Measurements from ENCODE around the gene TEX2. TPM values are rescaled to one million over a fixed set of nuclear protein-coding genes. Genes with fewer than 3 reads are reported as not detected.

Gene TEX2
- total and polyA plus RNA-seq, 2 of the 13 experiments (the other 11 are each of a cell fraction or from before 2014, with no cell fraction given) = 21.4 to 37.7 TPM

- TF ChIP-seq TBX2 (CRISPR knock-in tag; IDR thresholded peaks at IDR 0.05; ENCODE audit: borderline replicate concordance) = no peak
- TF ChIP-seq ISX (CRISPR knock-in tag; conservative IDR thresholded peaks at IDR 0.05) = no peak
- no peak for TF ChIP-seq NR2C2 (CRISPR knock-in tag; IDR thresholded peaks at IDR 0.05; ENCODE audit: borderline replicate concordance)
- no peak for TF ChIP-seq RELA (CRISPR knock-in tag; IDR thresholded peaks at IDR 0.05)
- no peak for TF ChIP-seq SATB2 (CRISPR knock-in tag; IDR thresholded peaks at IDR 0.05)
- no peak for TF ChIP-seq RBM22 (optimal IDR thresholded peaks at IDR 0.05; ENCODE audit: low read length)
Observed at GRCh38 chr17:64139542-64139941, 123.5 kb downstream of the TEX2 start (continued).

- Histone ChIP-seq H4K20me1 (ENCODE audit: insufficient read depth, low read length) (no peaks in the 10 kb centered on the region), H3K27me3 (ENCODE audit: control insufficient read depth in 1 of 2, insufficient read depth in 2 of 2, low read length in 2 of 2) (no peaks in the 10 kb centered on the region), H3K27ac (ENCODE audit: extremely low read length, insufficient read depth, low read length) (no peak overlapping the region), H3K4me1 (ENCODE audit: insufficient read depth, low read length) (peaks cover 21% of the 10 kb centered on the region), H3K9me3 (ENCODE audit: low read length) (no peaks in the 10 kb centered on the region), H3K79me2 (ENCODE audit: insufficient read depth, low read length) (no peaks in the 10 kb centered on the region), H3K36me3 (replicated peaks in 1 of 2; ENCODE audit: control insufficient read depth in 1 of 2, insufficient read depth in 2 of 2, low read length in 2 of 2) (no peaks in the 10 kb centered on the region), H3K9ac (ENCODE audit: insufficient read depth, low read depth, low read length) (no peak overlapping the region), H3K4me2 (ENCODE audit: low read depth, low read length) (no peak overlapping the region), H3K4me3 (replicated peaks in 1 of 3; ENCODE audit: insufficient read depth in 1 of 3, low read depth in 2 of 3, low read length in 3 of 3) (no peak overlapping the region), H2AFZ (ENCODE audit: low read length) (no peak overlapping the region)
- BruUV-seq (replicated peaks) = no TSS peak
- 76% methylated on average over 2 of the region's 2 CpGs for WGBS (ENCODE audit: low lambda C conversion rate)
- intact Hi-C loops (cut with micrococcal nuclease; ENCODE audit: unreplicated experiment) = loop anchor here (10.0 kb wide), 1 partner anchor 224 kb away; the partner anchor contains the start of genes CSHL1 and GH1
- no peak for FAIRE-seq
- no peak for DNase-seq (ENCODE audit: low spot score)
- ChIA-PET POLR2A (no interaction called here), CTCF (ENCODE audit: low intra/inter-chr PET ratio, low total read pairs) (no interaction called here)
- in situ Hi-C loops (cut with HindIII; ENCODE audit: extremely low pct_ligation_motif_present, low pct_unique_long_range_greater_than_20kb) = loop anchor here (10.0 kb wide), 1 partner anchor 214 kb away; no protein-coding TSS in a partner anchor
- no peak for ATAC-seq
- TF ChIP-seq ZNF225 (CRISPR knock-in tag; IDR thresholded peaks at IDR 0.05) (no peak), KDM4B (CRISPR knock-in tag; IDR thresholded peaks at IDR 0.05) (no peak), PATZ1 (CRISPR knock-in tag; IDR thresholded peaks at IDR 0.05) (no peak), ZNF101 (CRISPR knock-in tag; IDR thresholded peaks at IDR 0.05; ENCODE audit: borderline replicate concordance, low read depth) (no peak), PBX3 (CRISPR knock-in tag; IDR thresholded peaks at IDR 0.05; ENCODE audit: borderline replicate concordance) (no peak), XRCC5 (optimal IDR thresholded peaks at IDR 0.05; ENCODE audit: low read length) (no peak), TEAD3 (CRISPR knock-in tag; optimal IDR thresholded peaks at IDR 0.05; ENCODE audit: borderline replicate concordance) (no peak), PHF5A (CRISPR knock-in tag; IDR thresholded peaks at IDR 0.05; ENCODE audit: low read depth, unreplicated experiment) (no peak), HOMEZ (CRISPR knock-in tag; IDR thresholded peaks at IDR 0.05; ENCODE audit: low read depth) (no peak), HOXA3 (CRISPR knock-in tag; IDR thresholded peaks at IDR 0.05) (no peak), ZNF234 (CRISPR knock-in tag; conservative IDR thresholded peaks at IDR 0.05) (no peak), CSRNP2 (CRISPR knock-in tag; conservative IDR thresholded peaks at IDR 0.05; ENCODE audit: low read depth) (no peak), ZNF260 (CRISPR knock-in tag; IDR thresholded peaks at IDR 0.05; ENCODE audit: borderline replicate concordance, low read depth) (no peak), ZNF644 (CRISPR knock-in tag; IDR thresholded peaks at IDR 0.05; ENCODE audit: low read depth) (no peak)
Observed at GRCh38 chr17:64138441-64138840, 124.6 kb downstream of the TEX2 start.

Data from HepG2 (cell line).